ENCODE results near the gene CACNA1A.

Gene CACNA1A

GRCh38 chr19:13339869-13340268, 166.4 kb downstream of the CACNA1A start:
- TF ChIP-seq EZH2 (IDR thresholded peaks at IDR 0.05; ENCODE audit: borderline replicate concordance, low read length) = no peak
- no peak for TF ChIP-seq CTCF (IDR thresholded peaks at IDR 0.05; ENCODE audit: low read length)
- no peaks in the 10 kb centered on the region; the same call in 1 of the 2 replicates for H3K27me3 ChIP-seq (ENCODE audit: insufficient read depth, low read length)
- H4K20me1 ChIP-seq (ENCODE audit: insufficient read depth, low read length) = no peaks in the 10 kb centered on the region
- H3K27ac ChIP-seq (ENCODE audit: low read depth, low read length, poor library complexity, severe bottlenecking) = no peak overlapping the region
- no peak overlapping the region for H3K9ac ChIP-seq (ENCODE audit: low read length)
- H3F3A ChIP-seq (ENCODE audit: insufficient read depth, low read length) = no peaks in the 10 kb centered on the region
- no peak overlapping the region for H3K4me3 ChIP-seq (ENCODE audit: low read depth, low read length, poor library complexity, severe bottlenecking)
- no peaks in the 10 kb centered on the region for H3K9me3 ChIP-seq (ENCODE audit: low read length)
- H3K9me2 ChIP-seq (ENCODE audit: low read depth, low read length) = no peaks in the 10 kb centered on the region
- no peak overlapping the region for H3K4me2 ChIP-seq (ENCODE audit: low read length)
- H3K79me2 ChIP-seq (ENCODE audit: insufficient read depth, low read length) = no peaks in the 10 kb centered on the region
- H3K4me1 ChIP-seq (ENCODE audit: insufficient read depth, low read length, severe bottlenecking) = no peaks in the 10 kb centered on the region
- H2AFZ ChIP-seq (ENCODE audit: low read length) = no peak overlapping the region
- no peaks in the 10 kb centered on the region for H3K36me3 ChIP-seq (ENCODE audit: insufficient read depth, low read length)

GRCh38 chr19:13337181-13337580, 169.1 kb downstream of the CACNA1A start:
- no peaks in the 10 kb centered on the region for H4K20me1 ChIP-seq (ENCODE audit: insufficient read depth, low read length)
- no peaks in the 10 kb centered on the region; the same call in 1 of the 2 replicates for H3K27me3 ChIP-seq (ENCODE audit: insufficient read depth, low read length)
- H3K36me3 ChIP-seq (ENCODE audit: insufficient read depth, low read length) = no peaks in the 10 kb centered on the region
- H3K9me3 ChIP-seq (ENCODE audit: low read length) = no peaks in the 10 kb centered on the region
- H3K4me2 ChIP-seq (ENCODE audit: low read length) = no peak overlapping the region
- H3K9me2 ChIP-seq (ENCODE audit: low read depth, low read length) = no peaks in the 10 kb centered on the region
- no peaks in the 10 kb centered on the region for H3F3A ChIP-seq (ENCODE audit: insufficient read depth, low read length)
- no peak overlapping the region for H3K9ac ChIP-seq (ENCODE audit: low read length)
- H3K4me1 ChIP-seq (ENCODE audit: insufficient read depth, low read length, severe bottlenecking) = no peaks in the 10 kb centered on the region
- no peak overlapping the region for H3K27ac ChIP-seq (ENCODE audit: low read depth, low read length, poor library complexity, severe bottlenecking)
- H3K79me2 ChIP-seq (ENCODE audit: insufficient read depth, low read length) = no peaks in the 10 kb centered on the region
- TF ChIP-seq CTCF (IDR thresholded peaks at IDR 0.05; ENCODE audit: low read length) (no peak), EZH2 (IDR thresholded peaks at IDR 0.05; ENCODE audit: borderline replicate concordance, low read length) (no peak)
- H2AFZ ChIP-seq (ENCODE audit: low read length) = no peak overlapping the region
- no peak overlapping the region for H3K4me3 ChIP-seq (ENCODE audit: low read depth, low read length, poor library complexity, severe bottlenecking)

- Histone ChIP-seq H3K36me3 (ENCODE audit: insufficient read depth, low read length) (no peaks in the 10 kb centered on the region), H3K4me1 (ENCODE audit: insufficient read depth, low read length, severe bottlenecking) (no peaks in the 10 kb centered on the region), H3K27me3 (ENCODE audit: insufficient read depth, low read length) (no peaks in the 10 kb centered on the region), H2AFZ (ENCODE audit: low read length) (no peak overlapping the region), H3K4me3 (ENCODE audit: low read depth, low read length, poor library complexity, severe bottlenecking) (no peak overlapping the region), H3K9me2 (ENCODE audit: low read depth, low read length) (no peaks in the 10 kb centered on the region), H3K9me3 (ENCODE audit: low read length) (no peaks in the 10 kb centered on the region), H3K27ac (ENCODE audit: low read depth, low read length, poor library complexity, severe bottlenecking) (no peak overlapping the region), H3K9ac (ENCODE audit: low read length) (no peak overlapping the region), H3F3A (ENCODE audit: insufficient read depth, low read length) (no peaks in the 10 kb centered on the region), H3K4me2 (ENCODE audit: low read length) (no peak overlapping the region), H4K20me1 (ENCODE audit: insufficient read depth, low read length) (no peaks in the 10 kb centered on the region), H3K79me2 (ENCODE audit: insufficient read depth, low read length) (no peaks in the 10 kb centered on the region)
- TF ChIP-seq CTCF (IDR thresholded peaks at IDR 0.05; ENCODE audit: low read length) (no peak), EZH2 (IDR thresholded peaks at IDR 0.05; ENCODE audit: borderline replicate concordance, low read length) (no peak)
These were observed 171.3 kb downstream of the CACNA1A start for GRCh38 chr19:13334801-13335481.
